Activated CD8-positive, alpha-beta memory T cell treated with anti-CD3 and anti-CD28 coated beads for 48 hours (primary cell): ENCODE measurements around the gene DNAJB8.

Source experiments
- DNase-seq, 3 experiments: peaks; one replicate each; pipeline ENCODE4 v3.0.0-alpha.2; 2020; ENCODE audit warnings: low read depth in 2 of 3, low spot score in 2 of 3

DNAJB8 gene

GRCh38 chr3:128494367-128494650 is 27.6 kb upstream of the DNAJB8 start:
- no peak for DNase-seq

GRCh38 chr3:128493570-128494366 is 27.1 kb upstream of the DNAJB8 start:
- no peak for DNase-seq

- DNase-seq, result no peak
Observed at GRCh38 chr3:128492671-128493569, 26.2 kb upstream of the DNAJB8 start, which contains the start of gene GATA2. GATA2 (minus strand) TSS chr3:128493201; CDS start chr3:128487031, 6,170 bp downstream.

GRCh38 chr3:128491941-128492670 is 25.4 kb upstream of the DNAJB8 start:
- no peak for DNase-seq

GRCh38 chr3:128491691-128491940 is 24.9 kb upstream of the DNAJB8 start:
- no peak for DNase-seq

GRCh38 chr3:128490915-128491690 is 24.4 kb upstream of the DNAJB8 start:
- DNase-seq, result no peak

- no peak for DNase-seq
Observed at GRCh38 chr3:128490650-128490914, 23.9 kb upstream of the DNAJB8 start.

GRCh38 chr3:128489927-128490649 is 23.4 kb upstream of the DNAJB8 start:
- no peak for DNase-seq

- no peak for DNase-seq
Observed at GRCh38 chr3:128489674-128489926, 22.9 kb upstream of the DNAJB8 start.

- no peak for DNase-seq
Observed at GRCh38 chr3:128488991-128489673, 22.4 kb upstream of the DNAJB8 start.

- no peak for DNase-seq
Observed at GRCh38 chr3:128488636-128488990, 21.9 kb upstream of the DNAJB8 start.

- DNase-seq, result no peak
Observed at GRCh38 chr3:128487813-128488635, 21.3 kb upstream of the DNAJB8 start.

GRCh38 chr3:128487538-128487812 is 20.8 kb upstream of the DNAJB8 start:
- no peak for DNase-seq

- DNase-seq, result no peak
Observed at GRCh38 chr3:128486681-128487537, 20.2 kb upstream of the DNAJB8 start.

GRCh38 chr3:128486205-128486628 is 19.5 kb upstream of the DNAJB8 start:
- no peak for DNase-seq

GRCh38 chr3:128485282-128486204 is 18.9 kb upstream of the DNAJB8 start:
- DNase-seq, result no peak

- no peak for DNase-seq
Observed at GRCh38 chr3:128484404-128485281, 18.0 kb upstream of the DNAJB8 start.
